Keratinocyte (primary cell): ENCODE measurements around the gene GNG14. TPM values are rescaled to one million over a fixed set of nuclear protein-coding genes. Genes with fewer than 3 reads are reported as not detected.

Experiments
- DNase-seq: peaks from one replicate; pipeline ENCODE4 v3.0.0-alpha.2; 2011; ENCODE audit warnings: low read depth, missing footprints, low spot score
- FAIRE-seq: peaks from 2 replicates; lab custom pipeline; 2011; peaks lifted over from hg19 to GRCh38; lab: Jason Lieb, UNC
- H2AFZ ChIP-seq: 2 replicates; pipeline ENCODE4 v1.6.0; 2012; ENCODE audit warnings: low read length, control low read depth, inconsistent platforms; ENCODE audit not compliant: control insufficient read depth
- H3K27ac ChIP-seq: 2 replicates; pipeline ENCODE4 v1.5.1; 2011; ENCODE audit warnings: low read length; ENCODE audit not compliant: control insufficient read depth, insufficient read depth
- H3K27me3 ChIP-seq: 3 replicates; pipeline ENCODE4 v1.6.0; 2011; ENCODE audit warnings: low read length; ENCODE audit not compliant: control insufficient read depth, insufficient read depth; ENCODE audit errors: extremely low read depth
- H3K36me3 ChIP-seq, 2 experiments: 2 replicates in 1 of 2; 3 replicates in 1 of 2; pipeline ENCODE4 v1.5.1; 2011; ENCODE audit warnings: low read length in 2 of 2, mild to moderate bottlenecking in 1 of 2; ENCODE audit not compliant: control insufficient read depth in 2 of 2, insufficient read depth in 2 of 2; ENCODE audit errors: extremely low read depth in 1 of 2
- H3K4me1 ChIP-seq: 3 replicates; pipeline ENCODE4 v1.5.1; 2011; ENCODE audit warnings: low read length; ENCODE audit not compliant: control insufficient read depth, insufficient read depth; ENCODE audit errors: extremely low read depth
- H3K4me2 ChIP-seq: 3 replicates; pipeline ENCODE4 v1.6.0; 2011; ENCODE audit warnings: low read depth, low read length; ENCODE audit not compliant: control insufficient read depth, insufficient read depth; ENCODE audit errors: extremely low read depth
- H3K4me3 ChIP-seq, 3 experiments: fragments of 200-600 bp in 1 of 3; sonication (generic) in 1 of 3; 2 replicates in 2 of 3; 3 replicates in 1 of 3; pipeline ENCODE4 v1.5.1; 2011 to 2016; ENCODE audit warnings: low read length in 3 of 3, mild to moderate bottlenecking in 3 of 3, control low read depth in 2 of 3, inconsistent platforms in 1 of 3, low read depth in 1 of 3, mixed read lengths in 1 of 3, mixed run types in 1 of 3, moderate library complexity in 1 of 3; ENCODE audit not compliant: control insufficient read depth in 2 of 3, insufficient read depth in 2 of 3; ENCODE audit errors: extremely low read depth in 1 of 3
- H3K79me2 ChIP-seq: 2 replicates; pipeline ENCODE4 v1.6.0; 2012; ENCODE audit warnings: low read length; ENCODE audit not compliant: control insufficient read depth, insufficient read depth
- H3K9ac ChIP-seq: 3 replicates; pipeline ENCODE4 v1.6.0; 2011; ENCODE audit warnings: low read length; ENCODE audit not compliant: control insufficient read depth, insufficient read depth; ENCODE audit errors: extremely low read depth
- H3K9me1 ChIP-seq: 3 replicates; pipeline ENCODE4 v1.6.0; 2011; ENCODE audit warnings: low read length; ENCODE audit not compliant: control insufficient read depth, insufficient read depth; ENCODE audit errors: extremely low read depth
- H3K9me3 ChIP-seq: 2 replicates; pipeline ENCODE4 v1.5.1; 2012; ENCODE audit warnings: low read depth, low read length; ENCODE audit not compliant: control insufficient read depth
- H4K20me1 ChIP-seq: 3 replicates; pipeline ENCODE4 v1.6.0; 2011; ENCODE audit warnings: low read length; ENCODE audit not compliant: control insufficient read depth, insufficient read depth; ENCODE audit errors: extremely low read depth
- EZH2 ChIP-seq: IDR thresholded peaks from one replicate; pipeline ENCODE4 v1.6.1; 2012; ENCODE audit warnings: inconsistent platforms, mild to moderate bottlenecking, low read length, moderate library complexity
- dilution Hi-C: fragments of 300-500 bp; cut with MboI; formaldehyde crosslinking; loops from one replicate; pipeline ENCODE4 v1.7.0; 2020; ENCODE audit warnings: low sequenced_read_pairs; ENCODE audit not compliant: extremely low pct_ligation_motif_present
- polyA plus RNA-seq, 5 experiments: library from polyadenylated mRNA; depleted of rRNA in 3 of 5; stranded (reverse) in 3 of 5; stranded (forward) in 1 of 5; unstranded in 1 of 5; fragments of >200 nt; gene quantifications; 1 replicate in 1 of 5; 2 replicates in 3 of 5; 3 replicates in 1 of 5; pipeline versions ENCODE4 v1.2.1 to v1.2.3, GENCODE V29; 2011 to 2012; ENCODE audit warnings: missing spikeins in 2 of 5, low read depth in 1 of 5, low replicate concordance in 1 of 5
- TF ChIP-seq, protein P1 (sequence below), 3 experiments: IDR thresholded peaks in 1 of 3; conservative IDR thresholded peaks in 1 of 3; optimal IDR thresholded peaks in 1 of 3; 2 replicates in 2 of 3; 3 replicates in 1 of 3; pipeline versions ENCODE3 to v1.5.1; 2011; ENCODE audit warnings: low read length in 3 of 3, mild to moderate bottlenecking in 3 of 3, moderate library complexity in 2 of 3, control low read depth in 1 of 3, inconsistent platforms in 1 of 3; ENCODE audit not compliant: insufficient read depth in 2 of 3; ENCODE audit errors: extremely low read depth in 1 of 3

Gene GNG14
- polyA plus RNA-seq, 1 donor (not counting 4 experiments of a cell fraction or from before 2014, with no cell fraction given) = not detected

DNA sequence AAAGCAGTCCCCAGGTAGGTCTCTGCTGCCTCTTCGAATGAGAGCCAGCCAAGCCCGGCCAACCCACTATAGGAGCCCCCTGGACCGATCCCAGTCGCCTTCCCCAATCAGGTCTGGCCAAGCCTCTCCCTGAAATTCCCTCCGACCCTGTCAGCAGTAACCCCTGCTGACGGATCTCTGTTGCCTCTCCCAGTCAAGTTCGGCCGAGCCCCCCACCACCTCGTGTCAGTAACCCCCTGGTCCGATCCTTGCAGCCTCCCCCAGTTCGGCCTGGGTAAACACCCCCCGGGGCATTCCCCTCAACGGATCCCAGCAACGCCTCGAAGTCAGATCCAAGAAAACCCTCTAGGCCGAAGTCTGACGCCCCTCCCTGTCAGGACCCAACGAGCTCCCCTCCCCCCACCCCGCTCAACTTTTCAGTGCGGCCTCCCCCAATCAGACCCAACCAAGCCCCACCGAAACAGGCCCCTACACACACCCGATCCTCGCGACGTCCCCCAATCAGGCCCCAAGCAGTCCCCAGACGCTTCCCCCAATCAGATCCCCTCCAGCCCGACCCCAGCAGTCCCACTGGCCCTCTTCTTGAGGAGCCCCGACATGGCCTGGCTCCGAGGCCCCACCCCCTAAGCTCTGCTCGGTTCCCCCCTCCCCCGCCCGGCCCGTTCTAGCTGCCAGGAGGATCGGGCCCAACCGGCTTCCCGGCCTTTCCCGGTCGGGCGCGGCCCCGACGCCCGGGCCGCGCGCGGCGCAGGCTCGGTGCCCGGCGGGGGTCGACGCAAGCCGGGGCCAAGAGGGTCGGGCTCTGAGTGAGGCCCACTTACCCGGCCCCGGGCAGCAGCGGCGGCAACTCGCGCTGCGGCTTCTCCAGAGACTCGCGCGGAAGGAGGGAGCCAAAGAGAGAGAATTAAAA lies 34.1 kb downstream of the GNG14 start:
- peaks cover 23% of the 10 kb centered on the region for H3K4me1 ChIP-seq
- peaks cover 63% of the 10 kb centered on the region for H3K79me2 ChIP-seq
- H3K4me3 ChIP-seq = peak overlapping the region; percentile 77 to 92 (median 90)
- FAIRE-seq (no peak), DNase-seq (no peak)
- peak overlapping the region; percentile 40 for H2AFZ ChIP-seq
- H3K4me2 ChIP-seq = peak overlapping the region; percentile 97
- H3K9ac ChIP-seq = peak overlapping the region; percentile 90
- dilution Hi-C loops = no loop called here
- no peaks in the 10 kb centered on the region for H3K9me1 ChIP-seq
- H4K20me1 ChIP-seq = peaks cover 9% of the 10 kb centered on the region
- H3K9me3 ChIP-seq = no peaks in the 10 kb centered on the region
- H3K27ac ChIP-seq = peak overlapping the region; percentile 93
- peaks cover 11 to 17% of the 10 kb centered on the region in 2 experiments for H3K36me3 ChIP-seq
- no peaks in the 10 kb centered on the region for H3K27me3 ChIP-seq
- TF ChIP-seq, protein P1, sequence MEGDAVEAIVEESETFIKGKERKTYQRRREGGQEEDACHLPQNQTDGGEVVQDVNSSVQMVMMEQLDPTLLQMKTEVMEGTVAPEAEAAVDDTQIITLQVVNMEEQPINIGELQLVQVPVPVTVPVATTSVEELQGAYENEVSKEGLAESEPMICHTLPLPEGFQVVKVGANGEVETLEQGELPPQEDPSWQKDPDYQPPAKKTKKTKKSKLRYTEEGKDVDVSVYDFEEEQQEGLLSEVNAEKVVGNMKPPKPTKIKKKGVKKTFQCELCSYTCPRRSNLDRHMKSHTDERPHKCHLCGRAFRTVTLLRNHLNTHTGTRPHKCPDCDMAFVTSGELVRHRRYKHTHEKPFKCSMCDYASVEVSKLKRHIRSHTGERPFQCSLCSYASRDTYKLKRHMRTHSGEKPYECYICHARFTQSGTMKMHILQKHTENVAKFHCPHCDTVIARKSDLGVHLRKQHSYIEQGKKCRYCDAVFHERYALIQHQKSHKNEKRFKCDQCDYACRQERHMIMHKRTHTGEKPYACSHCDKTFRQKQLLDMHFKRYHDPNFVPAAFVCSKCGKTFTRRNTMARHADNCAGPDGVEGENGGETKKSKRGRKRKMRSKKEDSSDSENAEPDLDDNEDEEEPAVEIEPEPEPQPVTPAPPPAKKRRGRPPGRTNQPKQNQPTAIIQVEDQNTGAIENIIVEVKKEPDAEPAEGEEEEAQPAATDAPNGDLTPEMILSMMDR (optimal IDR thresholded peaks at IDR 0.05 in 1 of 3, IDR thresholded peaks at IDR 0.05 in 1 of 3, conservative IDR thresholded peaks at IDR 0.05 in 1 of 3; ENCODE audit: extremely low read depth in 1 of 3, insufficient read depth in 2 of 3, low read length in 3 of 3) = no peak
- TF ChIP-seq EZH2 = no peak

DNA sequence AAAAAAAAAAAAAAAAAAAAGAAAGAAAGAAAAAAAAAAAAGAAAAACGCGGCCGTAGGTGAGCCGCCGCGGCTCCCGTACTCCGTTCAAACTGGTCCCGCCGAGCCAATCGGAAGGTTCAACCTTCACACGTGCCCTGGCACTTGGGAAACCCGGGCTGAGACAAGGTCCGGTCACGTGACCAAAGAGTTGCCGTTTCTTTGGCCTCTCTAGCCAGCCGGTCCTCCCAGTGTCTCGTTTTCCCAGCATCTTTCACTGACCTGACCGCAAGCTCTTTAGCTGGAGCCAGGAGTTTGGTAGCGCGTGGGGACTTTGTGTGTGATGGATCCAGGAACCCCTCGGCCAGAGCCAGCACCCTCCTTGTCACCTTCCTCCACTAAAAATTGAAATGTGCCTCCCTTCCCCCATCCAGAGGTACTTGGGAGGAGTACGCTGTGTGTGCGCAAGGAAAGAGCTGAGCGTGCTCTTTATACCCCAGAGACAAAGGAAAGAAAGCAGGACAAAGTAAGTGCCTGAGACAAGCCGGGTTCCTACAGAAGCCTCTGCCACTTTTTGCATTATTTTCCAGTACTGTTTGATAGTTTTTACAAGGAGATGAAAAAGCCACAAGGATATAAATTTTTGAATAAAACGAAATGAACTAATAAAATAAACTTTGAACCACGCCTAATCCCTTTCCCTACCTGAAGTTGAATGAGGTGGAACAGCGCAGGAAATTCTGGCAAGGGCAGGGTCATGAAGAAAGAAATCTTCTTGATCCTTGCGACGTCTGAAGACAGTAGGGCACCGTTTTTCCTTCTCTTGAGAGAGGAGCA lies 35.0 kb downstream of the GNG14 start:
- peaks cover 6% of the 10 kb centered on the region for H4K20me1 ChIP-seq
- H2AFZ ChIP-seq = peak overlapping the region; percentile 34
- DNase-seq (peak; percentile 88), FAIRE-seq (peak; percentile 89)
- peaks cover 5 to 11% of the 10 kb centered on the region in 2 experiments for H3K36me3 ChIP-seq
- no peak for TF ChIP-seq EZH2
- TF ChIP-seq, protein P1 (optimal IDR thresholded peaks at IDR 0.05 in 1 of 3, IDR thresholded peaks at IDR 0.05 in 1 of 3, conservative IDR thresholded peaks at IDR 0.05 in 1 of 3; ENCODE audit: extremely low read depth in 1 of 3, insufficient read depth in 2 of 3, low read length in 3 of 3) = no peak
- peaks cover 55% of the 10 kb centered on the region for H3K79me2 ChIP-seq
- dilution Hi-C loops = no loop called here
- peaks cover 24% of the 10 kb centered on the region for H3K4me1 ChIP-seq
- peak overlapping the region; percentile 84 for H3K4me2 ChIP-seq
- H3K27ac ChIP-seq = peak overlapping the region; percentile 93
- H3K9me3 ChIP-seq = no peaks in the 10 kb centered on the region
- peak overlapping the region; percentile 77 to 92 (median 90) for H3K4me3 ChIP-seq
- H3K9ac ChIP-seq = peak overlapping the region; percentile 90
- no peaks in the 10 kb centered on the region for H3K27me3 ChIP-seq
- H3K9me1 ChIP-seq = no peaks in the 10 kb centered on the region
